Parathyroid adenoma (tissue), 2 donors: Measurements from ENCODE around the gene UFSP1.

Experiments used
- H2AFZ ChIP-seq: fragments of 300-600 bp; sonication (generic); one replicate; pipeline ENCODE4 v1.7.0; 2017; ENCODE audit warnings: antibody characterized with exemption, mild to moderate bottlenecking
- H3K27ac ChIP-seq: fragments of 300-600 bp; sonication (generic); one replicate; pipeline ENCODE4 v1.7.0; 2017
- H3K27me3 ChIP-seq: fragments of 300-600 bp; sonication (generic); one replicate; pipeline ENCODE4 v1.7.0; 2017; ENCODE audit warnings: low read length; ENCODE audit not compliant: control insufficient read depth, insufficient read depth
- H3K36me3 ChIP-seq: fragments of 300-600 bp; sonication (generic); one replicate; pipeline ENCODE4 v1.7.0; 2017; ENCODE audit warnings: low read length; ENCODE audit not compliant: control insufficient read depth, insufficient read depth
- H3K4me1 ChIP-seq: fragments of 300-600 bp; sonication (generic); one replicate; pipeline ENCODE4 v1.7.0; 2017; ENCODE audit warnings: control low read depth
- H3K4me2 ChIP-seq: fragments of 300-600 bp; sonication (generic); one replicate; pipeline ENCODE4 v1.7.0; 2017; ENCODE audit warnings: low read length
- H3K4me3 ChIP-seq: fragments of 300-600 bp; sonication (generic); one replicate; pipeline ENCODE4 v1.7.0; 2017; ENCODE audit warnings: low read depth, low read length
- H3K79me2 ChIP-seq: fragments of 300-600 bp; sonication (generic); one replicate; pipeline ENCODE4 v1.7.0; 2017; ENCODE audit warnings: control low read depth
- H3K9ac ChIP-seq: fragments of 300-600 bp; sonication (generic); one replicate; pipeline ENCODE4 v1.7.0; 2017; ENCODE audit warnings: mild to moderate bottlenecking
- H3K9me3 ChIP-seq: fragments of 300-600 bp; sonication (generic); one replicate; pipeline ENCODE4 v1.7.0; 2017; ENCODE audit warnings: low read length; ENCODE audit not compliant: control insufficient read depth
- TF ChIP-seq, protein P1 (sequence below): fragments of 300-600 bp; sonication (generic); IDR thresholded peaks from one replicate; pipeline ENCODE4 v1.7.0; 2017; ENCODE audit warnings: antibody characterized with exemption, mild to moderate bottlenecking
- donor health status: primary hyperparathyroidism.

Gene UFSP1

DNA sequence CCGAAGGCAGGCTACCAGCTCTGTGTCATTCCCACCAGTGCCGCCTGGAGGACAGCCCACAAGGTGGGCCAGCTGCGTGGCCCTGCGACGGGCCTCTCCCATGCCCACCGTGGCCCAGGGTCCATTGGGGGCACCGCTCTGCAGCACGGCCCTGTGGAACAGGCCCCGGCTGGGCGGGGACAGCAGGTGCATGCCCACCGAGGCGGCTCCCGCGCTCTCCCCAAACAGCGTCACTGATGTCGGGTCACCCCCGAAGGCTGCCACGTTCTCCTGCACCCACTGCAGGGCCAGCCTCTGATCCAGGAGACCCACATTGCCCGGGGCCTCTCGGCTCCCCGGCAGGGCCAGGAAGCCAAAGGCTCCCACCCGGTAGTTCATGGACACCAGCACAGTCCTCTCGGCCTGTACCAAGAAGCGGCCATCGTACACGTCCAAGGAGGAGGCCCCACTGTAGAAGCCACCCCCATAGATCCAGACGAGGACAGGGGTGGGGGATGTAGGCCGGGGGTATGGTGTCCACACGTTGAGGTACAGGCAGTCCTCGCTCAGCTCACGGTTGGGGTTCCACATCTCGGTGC lies 3.9 kb upstream of the UFSP1 start:
- H3K4me3 ChIP-seq, result no peak overlapping the region
- peaks cover 28% of the 10 kb centered on the region for H3K4me1 ChIP-seq
- TF ChIP-seq, protein P1, sequence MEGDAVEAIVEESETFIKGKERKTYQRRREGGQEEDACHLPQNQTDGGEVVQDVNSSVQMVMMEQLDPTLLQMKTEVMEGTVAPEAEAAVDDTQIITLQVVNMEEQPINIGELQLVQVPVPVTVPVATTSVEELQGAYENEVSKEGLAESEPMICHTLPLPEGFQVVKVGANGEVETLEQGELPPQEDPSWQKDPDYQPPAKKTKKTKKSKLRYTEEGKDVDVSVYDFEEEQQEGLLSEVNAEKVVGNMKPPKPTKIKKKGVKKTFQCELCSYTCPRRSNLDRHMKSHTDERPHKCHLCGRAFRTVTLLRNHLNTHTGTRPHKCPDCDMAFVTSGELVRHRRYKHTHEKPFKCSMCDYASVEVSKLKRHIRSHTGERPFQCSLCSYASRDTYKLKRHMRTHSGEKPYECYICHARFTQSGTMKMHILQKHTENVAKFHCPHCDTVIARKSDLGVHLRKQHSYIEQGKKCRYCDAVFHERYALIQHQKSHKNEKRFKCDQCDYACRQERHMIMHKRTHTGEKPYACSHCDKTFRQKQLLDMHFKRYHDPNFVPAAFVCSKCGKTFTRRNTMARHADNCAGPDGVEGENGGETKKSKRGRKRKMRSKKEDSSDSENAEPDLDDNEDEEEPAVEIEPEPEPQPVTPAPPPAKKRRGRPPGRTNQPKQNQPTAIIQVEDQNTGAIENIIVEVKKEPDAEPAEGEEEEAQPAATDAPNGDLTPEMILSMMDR, result no peak
- H3K79me2 ChIP-seq, result no peaks in the 10 kb centered on the region
- H3K27ac ChIP-seq, result peak overlapping the region; percentile 77
- H2AFZ ChIP-seq, result no peak overlapping the region
- H3K36me3 ChIP-seq, result no peaks in the 10 kb centered on the region
- H3K9ac ChIP-seq, result no peak overlapping the region
- H3K4me2 ChIP-seq, result no peak overlapping the region
- no peaks in the 10 kb centered on the region for H3K9me3 ChIP-seq
- H3K27me3 ChIP-seq, result no peaks in the 10 kb centered on the region

- Histone ChIP-seq H3K27ac (no peak overlapping the region), H3K9me3 (no peaks in the 10 kb centered on the region), H3K4me2 (no peak overlapping the region), H3K79me2 (no peaks in the 10 kb centered on the region), H3K36me3 (no peaks in the 10 kb centered on the region), H3K4me1 (peaks cover 33% of the 10 kb centered on the region), H3K9ac (no peak overlapping the region), H3K27me3 (no peaks in the 10 kb centered on the region), H2AFZ (no peak overlapping the region), H3K4me3 (no peak overlapping the region)
- TF ChIP-seq, protein P1, result no peak
Measured at GRCh38 chr7:100892364-100893317, 3.1 kb upstream of the UFSP1 start.

GRCh38 chr7:100891568-100892247 lies 2.2 kb upstream of the UFSP1 start:
- Histone ChIP-seq H3K36me3 (no peaks in the 10 kb centered on the region), H3K4me3 (no peak overlapping the region)

GRCh38 chr7:100890653-100891567 lies 1.4 kb upstream of the UFSP1 start:
- H3K4me1 ChIP-seq, result peaks cover 26% of the 10 kb centered on the region

More at GRCh38 chr7:100891568-100892247, 2.2 kb upstream of the UFSP1 start:
- Histone ChIP-seq H3K27me3 (no peaks in the 10 kb centered on the region), H2AFZ (peak overlapping the region; percentile 91), H3K4me1 (peaks cover 29% of the 10 kb centered on the region), H3K9me3 (no peaks in the 10 kb centered on the region), H3K4me2 (peak overlapping the region; percentile 92), H3K79me2 (no peaks in the 10 kb centered on the region), H3K9ac (no peak overlapping the region), H3K27ac (peak overlapping the region; percentile 100)
- TF ChIP-seq, protein P1, result no peak

More at GRCh38 chr7:100890653-100891567, 1.4 kb upstream of the UFSP1 start:
- Histone ChIP-seq H3K79me2 (no peaks in the 10 kb centered on the region), H3K9ac (peak overlapping the region; percentile 76), H2AFZ (peak overlapping the region; percentile 91), H3K27ac (peak overlapping the region; percentile 100), H3K36me3 (no peaks in the 10 kb centered on the region), H3K4me2 (peak overlapping the region; percentile 92), H3K9me3 (no peaks in the 10 kb centered on the region), H3K27me3 (no peaks in the 10 kb centered on the region), H3K4me3 (peak overlapping the region; percentile 86)
- TF ChIP-seq, protein P1, result no peak
